Neutrophil (primary cell): Measurements from ENCODE around the gene ZNRF2.

Experiments
- H3K27ac ChIP-seq: fragments of 200-600 bp; sonication (generic); 2 replicates; pipeline ENCODE4 v1.5.1; 2016; ENCODE audit warnings: mild to moderate bottlenecking, moderate library complexity
- H3K27me3 ChIP-seq: fragments of 200-600 bp; sonication (generic); 2 replicates; pipeline ENCODE4 v1.6.0; 2016; ENCODE audit warnings: mild to moderate bottlenecking
- H3K36me3 ChIP-seq: fragments of 200-600 bp; sonication (generic); 2 replicates; pipeline ENCODE4 v1.5.1; 2017
- H3K4me1 ChIP-seq, 2 experiments: fragments of 200-600 bp in 1 of 2; sonication (generic) in 1 of 2; 1 replicate in 1 of 2; 2 replicates in 1 of 2; pipeline versions ENCODE4 v1.5.1 to v1.6.1; 2013 to 2016; ENCODE audit warnings: low read depth in 1 of 2, low read length in 1 of 2, mild to moderate bottlenecking in 1 of 2, moderate library complexity in 1 of 2; ENCODE audit not compliant: control insufficient read depth in 1 of 2, insufficient read depth in 1 of 2
- H3K4me3 ChIP-seq, 2 experiments: fragments of 200-600 bp in 1 of 2; sonication (generic) in 1 of 2; 1 replicate in 1 of 2; 2 replicates in 1 of 2; pipeline ENCODE4 v1.5.1; 2013 to 2016; ENCODE audit warnings: low read depth in 1 of 2, low read length in 1 of 2, mild to moderate bottlenecking in 1 of 2, moderate library complexity in 1 of 2
- H3K9me3 ChIP-seq: fragments of 200-600 bp; sonication (generic); 2 replicates; pipeline ENCODE4 v1.5.1; 2016
- TF ChIP-seq, protein P1 (sequence below): fragments of 200-600 bp; sonication (generic); IDR thresholded peaks from 2 replicates; pipeline ENCODE4 v1.5.1; 2016; ENCODE audit warnings: antibody characterized with exemption

Gene ZNRF2

DNA sequence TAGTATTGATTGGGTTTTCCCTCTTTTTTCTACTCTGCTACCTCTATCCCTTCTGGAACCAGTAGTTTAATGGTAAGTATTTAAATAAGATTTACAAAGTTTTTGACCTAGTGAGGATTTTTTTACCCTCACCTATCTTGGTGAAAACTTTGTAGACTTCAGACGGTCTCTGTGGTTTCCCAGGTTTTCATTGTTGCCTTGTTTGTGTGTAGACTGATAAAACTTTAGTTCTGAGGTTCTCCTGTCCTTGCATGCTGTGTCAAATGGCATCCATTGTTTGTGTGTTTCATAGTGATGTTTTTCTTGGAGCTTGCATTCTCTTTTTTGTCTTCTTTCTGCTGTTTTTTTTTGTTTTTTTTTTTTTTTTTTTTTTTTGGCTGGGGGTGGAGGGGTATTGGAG is 22.6 kb downstream of the ZNRF2 start:
- Histone ChIP-seq H3K27me3 (no peaks in the 10 kb centered on the region), H3K4me1 (no peaks in the 10 kb centered on the region), H3K4me3 (no peak overlapping the region), H3K27ac (no peak overlapping the region), H3K9me3 (no peaks in the 10 kb centered on the region), H3K36me3 (no peaks in the 10 kb centered on the region)
- TF ChIP-seq, protein P1, sequence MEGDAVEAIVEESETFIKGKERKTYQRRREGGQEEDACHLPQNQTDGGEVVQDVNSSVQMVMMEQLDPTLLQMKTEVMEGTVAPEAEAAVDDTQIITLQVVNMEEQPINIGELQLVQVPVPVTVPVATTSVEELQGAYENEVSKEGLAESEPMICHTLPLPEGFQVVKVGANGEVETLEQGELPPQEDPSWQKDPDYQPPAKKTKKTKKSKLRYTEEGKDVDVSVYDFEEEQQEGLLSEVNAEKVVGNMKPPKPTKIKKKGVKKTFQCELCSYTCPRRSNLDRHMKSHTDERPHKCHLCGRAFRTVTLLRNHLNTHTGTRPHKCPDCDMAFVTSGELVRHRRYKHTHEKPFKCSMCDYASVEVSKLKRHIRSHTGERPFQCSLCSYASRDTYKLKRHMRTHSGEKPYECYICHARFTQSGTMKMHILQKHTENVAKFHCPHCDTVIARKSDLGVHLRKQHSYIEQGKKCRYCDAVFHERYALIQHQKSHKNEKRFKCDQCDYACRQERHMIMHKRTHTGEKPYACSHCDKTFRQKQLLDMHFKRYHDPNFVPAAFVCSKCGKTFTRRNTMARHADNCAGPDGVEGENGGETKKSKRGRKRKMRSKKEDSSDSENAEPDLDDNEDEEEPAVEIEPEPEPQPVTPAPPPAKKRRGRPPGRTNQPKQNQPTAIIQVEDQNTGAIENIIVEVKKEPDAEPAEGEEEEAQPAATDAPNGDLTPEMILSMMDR: no peak

DNA sequence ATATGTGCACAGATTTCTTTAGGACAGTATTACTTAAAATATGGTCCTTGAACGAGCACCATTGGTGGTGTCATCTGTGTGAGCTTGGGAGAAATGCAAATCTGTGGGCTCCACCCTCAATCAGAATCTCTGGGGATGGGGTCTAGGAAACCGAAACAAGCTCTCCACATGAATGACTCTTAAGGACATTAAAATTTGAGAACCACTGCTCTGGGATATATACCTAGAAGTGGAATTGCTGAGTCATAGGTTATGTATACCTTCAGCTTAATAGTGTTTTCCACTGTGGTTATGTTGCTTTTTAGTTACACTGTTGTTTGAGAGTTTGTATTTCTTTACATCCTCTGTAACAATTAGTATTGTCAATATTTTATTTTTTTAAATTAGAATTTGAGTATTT is 24.0 kb downstream of the ZNRF2 start:
- H3K36me3 ChIP-seq: no peaks in the 10 kb centered on the region
- H3K27ac ChIP-seq: no peak overlapping the region
- no peaks in the 10 kb centered on the region for H3K9me3 ChIP-seq
- H3K4me1 ChIP-seq: no peaks in the 10 kb centered on the region
- H3K27me3 ChIP-seq: no peaks in the 10 kb centered on the region
- TF ChIP-seq, protein P1: no peak
- no peak overlapping the region for H3K4me3 ChIP-seq

DNA sequence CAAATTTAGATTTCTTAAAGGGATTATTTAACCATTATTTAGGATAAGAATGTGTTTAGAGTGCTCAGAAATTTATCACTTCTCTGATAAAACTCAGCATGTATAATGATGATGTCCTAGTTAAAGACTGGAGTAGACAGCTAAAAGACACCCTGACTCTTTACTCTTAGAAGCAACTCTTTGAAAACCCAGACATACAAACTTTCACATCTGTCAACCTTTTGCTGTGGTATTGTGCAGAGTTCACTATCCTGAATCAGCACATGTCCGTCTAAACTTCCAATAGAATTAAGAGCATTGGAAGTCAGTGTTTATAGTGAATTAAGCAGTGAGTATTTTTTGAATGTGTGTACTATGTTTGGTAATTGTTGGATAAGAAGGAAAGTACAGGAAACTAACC is 24.9 kb downstream of the ZNRF2 start:
- no peaks in the 10 kb centered on the region for H3K36me3 ChIP-seq
- no peaks in the 10 kb centered on the region for H3K9me3 ChIP-seq
- no peaks in the 10 kb centered on the region for H3K4me1 ChIP-seq
- H3K27ac ChIP-seq: no peak overlapping the region
- no peak overlapping the region for H3K4me3 ChIP-seq
- TF ChIP-seq, protein P1: no peak
- no peaks in the 10 kb centered on the region for H3K27me3 ChIP-seq

DNA sequence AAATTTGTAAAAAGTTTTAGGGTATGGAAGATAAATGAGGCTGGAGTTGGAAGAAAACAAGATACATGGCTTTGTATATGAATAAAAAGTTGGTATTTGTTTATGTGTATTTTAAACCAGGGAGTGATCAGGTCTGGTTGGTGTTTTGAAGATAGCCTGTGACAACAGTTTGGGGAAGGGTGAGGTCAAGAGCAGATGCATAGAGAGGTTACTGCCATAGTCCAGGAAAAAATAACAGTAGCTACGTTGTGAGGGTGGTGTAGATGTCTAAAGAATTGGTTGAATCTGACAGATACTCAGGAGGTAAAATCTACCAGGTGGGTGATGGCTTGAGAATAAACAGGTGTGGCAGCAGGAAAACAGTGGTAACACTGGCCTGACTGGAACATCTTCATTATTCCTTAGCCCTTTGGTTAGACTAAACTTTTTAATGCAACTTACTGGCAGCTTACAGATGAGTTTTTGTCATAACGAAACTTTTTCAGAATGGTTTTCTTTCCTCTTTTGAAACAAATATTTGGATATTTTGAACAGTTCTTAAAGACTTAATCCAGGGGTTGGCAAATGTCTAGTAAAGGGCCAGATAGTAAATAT is 25.5 kb downstream of the ZNRF2 start:
- H3K27me3 ChIP-seq: no peaks in the 10 kb centered on the region
- no peaks in the 10 kb centered on the region for H3K4me1 ChIP-seq
- no peak overlapping the region for H3K4me3 ChIP-seq
- no peaks in the 10 kb centered on the region for H3K36me3 ChIP-seq
- TF ChIP-seq, protein P1: no peak
- H3K9me3 ChIP-seq: no peaks in the 10 kb centered on the region
- H3K27ac ChIP-seq: no peak overlapping the region

- TF ChIP-seq, protein P1: no peak
Measured at GRCh38 chr7:30310674-30311362, 26.4 kb downstream of the ZNRF2 start.

More at GRCh38 chr7:30310674-30311362, 26.4 kb downstream of the ZNRF2 start:
- Histone ChIP-seq H3K4me1 (no peaks in the 10 kb centered on the region), H3K36me3 (no peaks in the 10 kb centered on the region), H3K9me3 (no peaks in the 10 kb centered on the region), H3K4me3 (no peak overlapping the region), H3K27ac (no peak overlapping the region), H3K27me3 (no peaks in the 10 kb centered on the region)
